GM12892 (cell line): ENCODE data around the gene TBC1D5.
"Not testable (repeated sequence)": the region's sequence is repeated elsewhere in the genome, so short reads cannot be mapped to it uniquely, and the experiment has no call there.

Experiments
- DNase-seq: peaks from one replicate; pipeline ENCODE4 v3.0.0; 2011; ENCODE audit not compliant: insufficient read length
- FAIRE-seq: peaks from 2 replicates; lab custom pipeline; 2011; peaks lifted over from hg19 to GRCh38; lab: Jason Lieb, UNC
- POLR2A ChIP-seq: IDR thresholded peaks from 2 replicates; pipeline ENCODE4 v1.6.1; 2011; ENCODE audit warnings: low read depth, low read length, control low read depth
- POLR2AphosphoS5 ChIP-seq: IDR thresholded peaks from 2 replicates; pipeline ENCODE4 v1.6.1; 2011; ENCODE audit warnings: low read depth, low read length, control low read depth
- TAF1 ChIP-seq: IDR thresholded peaks from 2 replicates; pipeline ENCODE4 v1.6.1; 2011; ENCODE audit warnings: low read depth, mild to moderate bottlenecking, control low read depth, low read length, borderline replicate concordance

Gene TBC1D5

DNA sequence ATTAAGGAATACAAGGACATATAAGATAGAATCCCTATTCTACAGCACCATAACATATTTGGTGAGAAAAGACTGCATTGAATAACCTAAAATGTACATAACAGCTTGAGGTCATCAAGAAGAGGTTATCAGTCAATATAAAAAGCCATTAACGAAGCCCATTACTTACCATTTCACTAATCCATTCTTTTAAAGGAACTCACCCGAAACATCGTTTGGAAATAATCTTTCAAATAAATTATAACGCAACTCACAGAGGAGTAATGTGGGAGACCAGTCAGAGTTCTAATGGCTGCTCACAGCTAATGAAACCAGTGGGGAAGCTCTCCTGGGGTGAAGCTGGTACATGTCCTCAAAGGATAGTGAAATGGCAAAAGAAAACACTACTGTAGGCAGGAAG lies 188.4 kb downstream of the TBC1D5 start:
- TF ChIP-seq POLR2A = no peak
- TF ChIP-seq POLR2AphosphoS5 = no peak
- TF ChIP-seq TAF1 = no peak
- no peak for FAIRE-seq

DNA sequence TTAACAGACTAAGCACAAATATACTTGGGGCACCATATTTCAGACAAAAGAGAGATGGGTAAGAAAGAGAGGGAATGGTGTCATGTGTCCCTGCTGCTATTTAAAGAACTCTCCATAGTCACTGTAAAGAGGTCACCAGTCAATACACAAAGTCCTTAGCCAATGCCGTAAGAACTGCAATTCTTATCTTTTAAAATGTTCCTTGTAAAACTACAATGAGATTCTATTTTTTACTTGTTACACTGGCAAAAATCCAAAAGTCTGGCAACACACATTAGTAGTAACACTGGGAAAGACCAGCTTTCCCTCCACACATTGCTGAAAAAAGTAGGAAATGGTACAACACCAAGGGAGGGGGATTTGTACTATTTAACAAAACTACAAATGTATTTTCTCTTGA lies 189.4 kb downstream of the TBC1D5 start:
- TF ChIP-seq POLR2A (no peak), TAF1 (no peak), POLR2AphosphoS5 (no peak)
- FAIRE-seq (no peak), DNase-seq (no peak)

More for the DNA sequence above, 188.4 kb downstream of the TBC1D5 start:
- no peak for DNase-seq

DNA sequence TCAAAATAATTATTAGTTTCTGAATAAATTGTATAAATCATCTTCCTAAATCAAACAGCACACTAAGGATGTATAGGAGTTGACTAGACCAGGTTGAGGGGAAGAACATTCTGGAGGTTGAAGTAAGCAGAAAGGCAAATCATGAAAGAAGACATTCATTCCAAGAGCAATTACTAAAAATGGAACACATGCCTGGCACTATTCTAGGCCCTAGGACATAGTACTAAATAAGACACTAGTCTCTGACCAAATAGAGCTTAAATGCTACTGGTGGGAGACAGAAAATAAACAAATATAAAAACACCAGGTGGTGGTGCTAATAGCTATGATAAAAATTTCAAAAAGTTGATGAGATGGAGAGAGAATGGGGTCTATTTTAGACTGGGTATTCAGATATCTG lies 190.1 kb downstream of the TBC1D5 start:
- TF ChIP-seq POLR2AphosphoS5 (no peak), POLR2A (no peak), TAF1 (no peak)
- no peak for FAIRE-seq
- no peak for DNase-seq

DNA sequence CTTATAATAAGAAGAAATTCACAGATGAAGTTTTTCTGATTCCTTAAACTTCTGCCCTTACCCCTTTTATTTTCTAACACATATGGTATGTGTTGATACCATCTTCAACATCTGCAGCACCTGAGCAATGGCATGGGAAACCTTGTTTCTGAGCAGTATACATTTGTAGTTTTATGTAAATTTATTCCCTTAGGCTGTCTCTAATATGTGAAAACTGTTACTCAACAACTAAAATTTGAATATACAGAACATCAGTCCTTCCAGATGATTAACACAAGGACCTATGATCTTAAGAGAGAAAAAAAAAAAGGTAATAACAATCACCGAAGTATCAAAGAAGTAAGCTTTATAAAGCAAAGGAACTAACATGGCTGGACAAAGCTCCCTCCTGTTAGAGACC lies 190.5 kb downstream of the TBC1D5 start:
- no peak for DNase-seq
- no peak for TF ChIP-seq POLR2A
- no peak for TF ChIP-seq POLR2AphosphoS5
- no peak for TF ChIP-seq TAF1
- FAIRE-seq = no peak

DNA sequence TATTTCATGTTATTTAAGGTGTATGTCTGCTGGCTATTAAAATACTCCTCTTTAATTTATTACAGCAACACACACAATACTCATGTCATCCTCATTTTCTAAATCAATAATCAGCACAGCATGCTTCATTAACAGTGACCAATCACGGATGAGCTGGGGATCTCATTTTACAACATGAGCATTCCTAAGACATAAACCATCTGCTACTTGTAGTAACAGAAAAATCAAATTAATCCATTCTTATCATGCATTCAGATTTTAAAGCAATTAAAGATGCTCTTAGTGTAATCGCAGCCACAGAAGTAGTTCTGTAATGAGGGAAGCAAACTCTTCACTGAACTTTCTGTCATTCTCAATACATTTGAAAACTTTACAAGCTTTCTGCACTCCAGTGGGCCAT lies 191.1 kb downstream of the TBC1D5 start:
- TF ChIP-seq POLR2AphosphoS5 (no peak), TAF1 (no peak)
- FAIRE-seq (no peak), DNase-seq (no peak)

DNA sequence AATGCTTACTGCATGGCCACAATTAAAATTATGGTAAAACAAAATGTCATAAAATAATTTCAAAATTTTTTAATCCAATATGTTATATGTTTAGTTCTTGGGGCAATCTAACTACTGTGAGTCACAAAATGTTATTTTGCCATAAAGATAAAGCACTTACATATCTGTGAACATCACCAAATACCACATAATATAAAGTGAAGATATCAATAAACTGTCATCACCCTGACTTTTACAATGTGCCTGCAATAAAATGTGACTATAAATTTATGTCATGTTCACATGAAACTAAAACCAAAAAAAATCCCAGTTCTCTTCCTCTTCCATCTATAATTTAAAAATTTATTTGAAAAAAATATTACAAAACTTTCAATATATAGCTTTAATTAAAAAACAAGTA lies 191.8 kb downstream of the TBC1D5 start:
- FAIRE-seq (no peak), DNase-seq (no peak)
- no peak for TF ChIP-seq POLR2AphosphoS5
- TF ChIP-seq POLR2A = no peak
- TF ChIP-seq TAF1 = no peak

DNA sequence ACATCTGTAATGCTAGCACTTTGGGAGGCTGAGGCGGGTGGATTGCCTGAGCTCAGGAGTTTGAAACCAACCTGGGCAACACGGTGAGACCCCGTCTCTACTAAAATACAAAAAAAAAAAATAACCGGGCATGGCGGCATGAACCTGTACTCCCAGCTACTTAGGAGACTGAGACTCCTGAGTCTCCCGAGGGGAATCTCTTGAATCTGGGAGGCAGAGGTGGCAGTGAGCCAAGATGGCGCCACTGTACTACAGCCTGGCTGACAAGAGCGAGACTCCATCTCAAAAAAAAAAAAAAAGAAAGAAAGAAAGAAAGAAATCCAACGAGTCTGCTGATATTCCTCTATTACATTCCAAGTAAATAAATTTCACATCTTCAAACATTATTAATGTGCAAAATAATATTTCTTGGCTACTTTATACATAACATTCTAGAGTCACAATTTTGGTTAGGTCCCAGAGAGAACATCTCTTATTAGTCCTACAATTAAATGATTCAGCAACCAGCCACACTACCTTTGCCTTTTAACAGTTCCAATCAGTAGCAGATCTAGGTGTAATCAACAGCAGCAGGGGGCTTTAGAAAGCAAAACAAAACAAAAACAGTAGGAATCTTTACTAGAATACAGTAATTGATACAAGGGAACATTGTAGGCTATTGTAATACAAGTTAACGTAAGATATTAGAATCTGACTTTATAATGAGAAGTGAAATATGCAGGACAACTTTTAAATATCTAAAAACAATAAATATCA lies 195.8 kb downstream of the TBC1D5 start:
- no peak for FAIRE-seq

DNA sequence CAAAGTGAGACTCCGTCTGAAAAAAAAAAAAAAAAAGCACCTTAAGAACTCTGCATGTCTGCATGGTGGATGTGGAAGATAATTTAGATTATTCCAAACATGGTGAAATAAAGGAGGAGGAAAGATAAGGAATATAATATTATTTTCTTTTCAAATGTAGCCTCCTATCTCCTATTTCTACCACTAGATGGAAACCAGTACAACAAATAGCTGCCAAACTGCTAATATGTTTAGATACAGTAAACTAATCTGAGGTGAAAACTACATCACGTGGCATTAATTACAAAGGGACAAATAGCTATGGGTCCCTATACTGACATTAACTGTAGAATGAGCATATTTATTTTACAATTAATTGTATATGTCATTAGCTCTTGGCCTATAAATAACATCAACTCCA lies 197.8 kb downstream of the TBC1D5 start:
- no peak for DNase-seq
- no peak for FAIRE-seq
- no peak for TF ChIP-seq POLR2A
- TF ChIP-seq TAF1 = no peak
- TF ChIP-seq POLR2AphosphoS5 = no peak

More for the DNA sequence above, 195.8 kb downstream of the TBC1D5 start:
- DNase-seq = no peak
- TF ChIP-seq POLR2A (no peak), POLR2AphosphoS5 (no peak), TAF1 (no peak)

DNA sequence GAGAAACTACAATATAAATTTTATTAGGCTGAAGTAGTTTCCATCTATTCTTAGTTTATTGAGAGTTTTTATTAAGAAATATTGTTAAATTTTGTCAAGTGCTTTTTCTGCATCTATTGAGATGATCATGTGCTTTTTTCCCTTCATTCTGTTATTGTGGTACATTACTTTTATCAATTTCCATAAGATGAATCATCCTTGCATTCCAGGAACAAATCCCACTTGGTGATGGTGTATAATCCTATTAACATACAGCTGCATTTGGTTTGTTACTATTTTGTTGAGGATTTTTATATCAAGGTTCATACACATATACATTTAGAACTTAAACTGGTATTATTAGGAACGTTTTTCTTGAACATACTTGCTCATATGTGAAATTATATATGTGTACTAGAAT lies 199.8 kb downstream of the TBC1D5 start:
- FAIRE-seq = no peak
- TF ChIP-seq POLR2AphosphoS5 = no peak
- TF ChIP-seq TAF1 = no peak
- no peak for TF ChIP-seq POLR2A
- DNase-seq = no peak

DNA sequence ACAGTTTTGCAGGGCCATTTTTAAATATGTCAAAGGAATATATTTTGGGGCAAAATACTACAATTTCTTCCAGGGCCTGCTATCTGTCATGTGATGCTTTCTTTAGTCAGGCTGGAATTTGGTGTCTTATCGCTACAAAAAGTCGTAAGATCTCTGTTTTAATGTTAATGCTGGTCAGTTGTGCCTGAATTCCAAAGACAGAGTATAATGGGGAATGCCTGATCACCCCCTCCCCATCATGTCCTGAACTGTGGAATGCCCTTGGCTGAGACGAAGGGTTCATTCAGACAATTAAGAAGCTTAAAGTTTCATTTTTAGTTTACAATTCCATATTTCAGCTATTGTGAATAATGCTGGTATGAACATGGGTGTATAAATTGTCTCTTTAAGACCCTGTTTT lies 203.0 kb downstream of the TBC1D5 start:
- FAIRE-seq (no peak), DNase-seq (no peak)
- TF ChIP-seq POLR2AphosphoS5 (no peak), TAF1 (no peak), POLR2A (no peak)

DNA sequence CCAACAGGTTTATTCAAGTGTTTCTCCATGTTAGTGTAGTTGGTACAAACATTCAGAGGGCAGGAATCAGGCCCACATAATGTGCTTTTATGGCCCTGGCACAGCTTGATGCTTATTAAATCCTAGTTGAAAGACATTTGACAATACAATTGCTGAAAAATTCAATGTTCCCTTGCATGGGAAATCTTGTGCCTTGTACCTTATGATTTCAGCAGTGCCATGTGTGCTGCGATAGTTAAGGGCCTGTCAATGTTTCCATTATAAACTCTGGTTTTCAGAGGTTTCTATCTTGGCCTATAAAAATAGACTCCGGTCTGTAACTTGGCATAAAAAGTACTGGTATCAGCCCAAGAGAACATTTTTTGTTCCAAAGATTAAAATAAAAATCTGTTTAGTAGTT lies 207.2 kb downstream of the TBC1D5 start:
- DNase-seq = no peak
- no peak for FAIRE-seq
- no peak for TF ChIP-seq TAF1
- TF ChIP-seq POLR2AphosphoS5 = no peak
- TF ChIP-seq POLR2A = no peak

DNA sequence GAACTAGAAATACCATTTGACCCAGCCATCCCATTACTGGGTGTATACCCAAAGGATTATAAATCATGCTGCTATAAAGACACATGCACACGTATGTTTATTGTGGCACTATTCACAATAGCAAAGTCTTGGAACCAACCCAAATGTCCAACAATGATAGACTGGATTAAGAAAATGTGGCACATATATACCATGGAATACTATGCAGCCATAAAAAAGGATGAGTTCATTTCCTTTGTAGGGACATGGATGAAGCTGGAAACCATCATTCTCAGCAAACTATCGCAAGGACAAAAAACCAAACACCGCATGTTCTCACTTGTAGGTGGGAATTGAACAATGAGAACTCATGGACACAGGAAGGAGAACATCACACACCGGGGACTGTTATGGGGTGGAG lies 210.0 kb downstream of the TBC1D5 start:
- not testable (repeated sequence) for DNase-seq, FAIRE-seq
